ENCODE data around the gene WDPCP. TPM values are rescaled to one million over a fixed set of nuclear protein-coding genes. Genes with fewer than 3 reads are reported as not detected.
"Not testable (repeated sequence)": the region's sequence is repeated elsewhere in the genome, so short reads cannot be mapped to it uniquely, and the experiment has no call there.

Gene WDPCP
- total RNA-seq, 1 donor from 2014 or later: 5.3 TPM

DNA sequence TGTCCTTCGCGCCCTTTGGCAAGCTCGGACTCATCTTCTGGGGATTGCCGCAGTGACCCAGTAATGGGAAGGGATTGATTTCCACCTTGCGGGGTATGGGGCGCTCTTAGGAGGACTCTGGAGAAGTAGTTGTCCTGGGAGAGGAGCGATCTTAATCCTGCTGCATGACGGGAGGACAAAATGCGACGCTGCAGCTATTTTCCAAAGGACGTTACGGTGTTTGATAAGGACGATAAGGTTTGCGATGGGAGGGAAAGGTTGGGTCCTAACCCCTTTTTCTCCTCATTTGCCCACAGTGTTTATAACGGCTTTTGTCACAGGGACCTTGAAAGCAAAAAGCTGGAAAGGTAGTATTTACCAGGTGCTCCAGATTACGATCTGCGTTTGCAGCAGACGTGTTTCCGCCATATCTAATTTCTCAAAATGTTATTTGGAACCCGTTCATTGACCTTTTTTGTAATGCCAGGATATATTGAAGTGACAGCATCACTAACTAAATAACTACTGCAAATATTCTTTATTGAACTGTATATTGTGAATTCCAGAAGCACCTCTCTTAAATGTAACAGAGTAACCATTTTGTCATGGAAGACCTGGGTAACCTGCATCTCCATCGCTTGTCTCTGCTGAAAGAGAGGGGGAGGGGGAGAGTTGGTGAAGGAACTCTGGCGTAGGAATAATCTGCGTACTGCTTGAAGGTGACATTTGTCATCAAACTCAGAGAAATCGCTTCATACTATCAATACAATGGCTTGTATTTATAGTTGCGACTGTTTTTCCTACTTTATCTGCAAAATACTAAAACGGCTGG, 1.1 kb upstream of the WDPCP start:
- peak; percentile 4 for ATAC-seq

DNA sequence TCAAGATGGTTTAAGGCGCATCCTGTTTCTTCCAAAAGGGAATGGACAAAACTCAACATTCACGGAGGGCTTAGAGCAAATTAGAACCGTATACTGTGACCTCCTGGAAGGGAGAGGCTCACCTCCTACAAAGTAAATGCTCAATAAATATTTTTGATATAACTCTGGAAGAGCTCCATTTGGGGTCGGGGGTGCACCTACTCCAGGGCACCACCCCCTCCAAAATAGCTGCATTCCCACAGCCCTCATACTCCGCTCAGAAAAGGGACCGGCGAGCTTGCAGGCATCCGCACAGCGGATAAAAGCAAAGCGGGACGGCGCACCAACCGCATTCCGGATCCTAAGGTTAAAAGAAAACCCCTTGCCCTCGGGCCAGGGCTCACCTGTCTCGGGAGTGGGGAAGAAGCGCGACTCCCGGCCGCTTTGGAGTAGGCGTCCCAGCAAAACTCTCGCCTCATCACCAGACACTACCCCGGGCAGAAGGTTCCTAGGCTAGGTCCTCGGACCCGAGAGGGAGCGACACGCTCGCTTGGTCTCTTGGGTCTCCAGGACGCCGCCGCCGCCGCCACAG, 378 bp downstream of the WDPCP start:
- no peak for ATAC-seq

GRCh38 chr2:63582873-63583272, 5.4 kb downstream of the WDPCP start:
- ATAC-seq: no peak

- ATAC-seq: peak; percentile 62
Observed at GRCh38 chr2:63581298-63581961, 6.8 kb downstream of the WDPCP start.

DNA sequence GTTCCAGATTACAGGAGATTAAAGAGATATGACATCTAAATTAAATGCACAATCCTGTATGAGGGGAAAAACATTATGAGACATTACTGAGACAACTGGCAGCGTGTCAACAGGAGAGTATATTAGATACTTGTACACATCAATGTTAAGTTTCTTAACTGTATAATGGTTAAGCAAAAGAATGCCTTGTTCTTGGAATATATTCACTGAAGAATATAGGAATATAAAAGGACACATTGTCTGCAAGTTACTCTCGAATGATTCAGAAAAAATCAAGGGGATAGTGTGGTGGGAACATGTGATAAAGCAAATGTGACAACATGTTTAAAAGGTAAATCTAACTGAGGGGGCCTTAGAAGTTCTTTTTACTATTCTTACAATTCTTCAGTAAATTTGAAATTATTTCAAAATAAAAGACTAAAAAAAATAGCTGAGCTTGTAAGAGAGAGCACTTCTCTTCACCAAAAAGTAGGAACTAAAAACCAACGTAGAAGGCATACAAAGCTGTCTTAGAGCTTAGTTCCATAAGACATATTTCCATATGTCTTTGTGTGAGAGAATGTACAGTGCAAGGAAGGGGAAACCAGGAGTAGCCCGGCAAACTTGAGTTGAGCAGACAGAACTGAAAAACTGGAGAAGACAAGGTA, 7.5 kb downstream of the WDPCP start:
- ATAC-seq: no peak

DNA sequence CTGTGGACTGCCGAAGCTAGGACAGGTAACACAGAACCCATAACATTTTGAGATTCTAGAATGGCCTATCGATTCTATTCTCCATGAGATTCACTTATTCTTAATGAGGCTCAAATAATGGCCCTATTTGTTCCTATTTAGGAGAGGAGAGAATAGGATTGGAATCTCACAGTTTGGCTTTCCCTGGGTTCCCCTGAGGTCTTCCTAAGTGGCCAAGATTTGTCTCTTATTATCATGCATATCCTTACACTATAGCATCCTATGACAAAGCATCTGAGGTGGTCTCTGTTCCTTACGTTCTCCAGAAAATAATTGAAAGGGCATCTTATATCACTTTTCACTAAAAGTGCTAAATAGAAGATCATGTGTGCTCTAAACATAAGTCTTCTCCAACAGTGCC, 9.5 kb downstream of the WDPCP start:
- no peak for ATAC-seq

GRCh38 chr2:63576546-63576945, 11.7 kb downstream of the WDPCP start:
- no peak for ATAC-seq

GRCh38 chr2:63573726-63574345, 14.4 kb downstream of the WDPCP start:
- ATAC-seq: not testable (repeated sequence)

DNA sequence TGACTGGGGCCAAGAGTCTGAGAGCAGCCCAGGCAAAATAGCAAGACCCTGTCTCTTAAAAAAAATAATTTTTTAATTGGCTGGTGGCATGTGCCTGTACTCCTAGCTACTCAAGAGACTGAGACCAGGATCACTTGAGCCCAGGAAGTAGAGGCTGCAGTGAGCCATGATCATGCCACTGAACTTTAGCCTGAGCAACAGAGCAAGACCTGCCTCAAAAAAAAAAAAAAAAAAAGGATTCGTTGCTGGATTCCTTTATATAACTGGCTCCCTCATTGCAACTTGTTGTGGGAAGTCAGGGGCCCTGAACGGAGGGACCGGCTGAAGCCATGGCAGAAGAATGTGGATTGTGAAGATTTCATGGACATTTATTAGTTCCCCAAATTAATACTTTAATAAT, 15.3 kb downstream of the WDPCP start:
- not testable (repeated sequence) for ATAC-seq

DNA sequence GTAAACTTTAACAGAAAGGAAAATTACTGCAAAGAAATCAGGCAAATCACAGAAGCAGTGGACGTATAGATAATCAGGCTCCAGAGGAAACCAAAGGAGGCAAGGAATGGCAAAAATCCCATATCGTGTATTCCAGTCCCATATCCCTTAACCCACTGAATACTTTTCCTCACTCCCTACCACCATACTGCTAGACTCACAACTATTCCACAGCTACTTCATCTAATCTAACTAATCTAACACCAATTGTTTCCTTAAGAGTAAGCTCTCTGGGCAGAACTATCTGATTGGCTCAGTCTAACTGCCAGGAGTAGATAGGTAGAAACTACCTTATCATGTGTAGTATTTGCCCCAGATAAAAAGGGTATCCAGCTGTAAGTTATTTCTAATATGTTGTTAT, 16.3 kb downstream of the WDPCP start:
- no peak for ATAC-seq

- no peak for ATAC-seq
Observed at GRCh38 chr2:63571291-63571690, 17.0 kb downstream of the WDPCP start.

GRCh38 chr2:63569740-63570139, 18.5 kb downstream of the WDPCP start:
- ATAC-seq: no peak

DNA sequence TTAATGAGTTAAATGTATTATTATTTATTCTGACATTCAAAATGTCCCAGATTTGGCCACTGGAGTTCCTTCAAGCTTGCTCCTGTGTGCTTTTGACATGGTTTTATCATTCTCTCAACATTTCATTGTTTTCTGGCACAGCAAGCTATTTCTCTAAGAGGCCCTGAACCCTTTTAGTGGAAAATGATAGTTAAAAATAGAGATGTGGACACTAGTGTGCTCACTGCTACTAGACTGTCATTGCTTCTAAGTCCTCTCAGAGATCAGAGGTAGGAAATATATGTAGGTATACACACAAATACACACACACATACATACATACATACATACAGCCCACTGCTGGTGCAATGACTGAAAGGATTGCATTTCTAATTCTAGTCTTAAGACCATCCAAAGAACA, 25.5 kb downstream of the WDPCP start:
- ATAC-seq: no peak

DNA sequence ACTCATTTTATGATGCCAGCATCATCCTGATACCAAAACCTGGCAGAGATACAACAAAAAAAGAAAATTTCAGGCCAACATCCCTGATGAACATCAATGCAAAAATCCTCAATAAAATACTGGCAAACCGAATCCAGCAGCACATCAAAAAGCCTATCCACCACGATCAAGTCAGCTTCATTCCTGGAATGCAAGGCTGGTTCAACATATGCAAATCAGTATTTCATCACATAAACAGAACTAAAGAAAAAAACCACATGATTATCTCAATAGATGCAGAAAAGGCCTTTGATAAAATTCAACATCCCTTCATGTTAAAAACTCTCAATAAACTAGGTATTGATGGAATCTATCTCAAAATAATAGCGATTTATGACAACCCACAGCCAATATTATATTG, 29.4 kb downstream of the WDPCP start:
- ATAC-seq: not testable (repeated sequence)

- ATAC-seq: not testable (repeated sequence)
Observed at GRCh38 chr2:63557819-63558218, 30.5 kb downstream of the WDPCP start.

- ATAC-seq: no peak
Observed at GRCh38 chr2:63555931-63556330, 32.3 kb downstream of the WDPCP start.

DNA sequence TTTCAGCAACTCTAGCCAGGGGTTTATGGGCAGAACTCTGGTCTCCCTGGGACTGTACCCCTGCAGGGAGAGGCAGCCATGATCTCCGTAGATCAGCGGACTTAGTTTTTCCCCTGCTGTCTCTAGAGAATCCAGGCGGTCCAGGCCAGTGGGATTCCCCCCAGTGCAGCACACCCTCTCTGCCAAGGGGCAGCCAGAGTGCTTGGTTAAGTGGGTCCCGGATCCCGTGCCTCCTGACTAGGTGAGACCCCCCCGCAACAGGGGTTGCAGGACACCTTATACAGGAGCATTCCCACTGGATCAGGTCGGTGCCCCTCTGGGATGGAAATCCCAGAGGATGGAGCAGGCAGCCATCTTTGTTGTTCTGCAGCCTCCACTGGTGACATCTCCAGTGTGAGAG, 33.0 kb downstream of the WDPCP start:
- ATAC-seq: no peak

DNA sequence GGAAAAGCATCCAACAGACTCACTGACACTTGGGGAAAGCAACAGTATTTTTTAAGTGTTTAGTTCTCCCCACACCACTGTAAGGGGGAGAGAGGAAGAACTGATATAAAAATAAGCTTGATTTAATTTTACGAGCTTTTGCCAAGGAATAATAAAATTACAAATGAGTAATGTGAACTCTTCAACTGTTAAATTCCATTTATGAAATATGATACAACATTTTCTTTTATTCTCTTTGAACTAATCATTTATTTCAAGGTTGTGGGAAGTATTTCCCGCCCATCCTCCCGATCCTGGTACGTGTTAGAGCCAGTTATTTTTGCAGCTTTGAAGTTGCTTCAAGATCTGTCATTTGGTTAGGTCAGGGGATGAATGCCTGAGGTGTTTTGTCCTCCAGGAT, 35.2 kb downstream of the WDPCP start:
- ATAC-seq: no peak

GRCh38 chr2:63545023-63545422, 43.3 kb downstream of the WDPCP start:
- ATAC-seq: no peak

DNA sequence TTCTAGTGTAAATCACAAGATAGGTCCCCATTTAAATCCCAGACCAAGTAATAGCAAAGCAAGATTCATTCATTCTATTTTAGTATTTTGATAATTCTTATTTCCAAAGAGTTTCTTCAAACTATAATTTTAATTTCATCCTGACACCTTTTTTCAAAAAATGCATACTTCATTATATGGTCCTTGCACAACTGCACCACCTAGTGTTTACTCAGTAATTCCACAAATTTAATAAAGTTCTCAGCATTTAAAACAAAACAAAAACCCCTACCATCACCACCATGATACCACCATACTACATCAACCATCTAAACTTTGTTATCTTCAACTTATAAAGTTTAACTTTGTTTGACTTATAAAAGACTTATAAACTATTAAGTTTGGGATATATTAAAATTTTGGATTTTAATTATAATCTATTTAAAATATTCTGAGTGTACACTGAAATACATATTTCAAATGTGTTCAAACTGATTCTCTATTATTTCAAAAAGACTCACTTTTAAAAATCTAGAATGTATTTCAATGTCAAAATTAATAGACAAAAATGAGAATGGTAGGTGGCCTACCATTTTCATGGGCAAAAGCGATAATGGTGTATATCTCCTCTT, 44.2 kb downstream of the WDPCP start:
- no peak for ATAC-seq

DNA sequence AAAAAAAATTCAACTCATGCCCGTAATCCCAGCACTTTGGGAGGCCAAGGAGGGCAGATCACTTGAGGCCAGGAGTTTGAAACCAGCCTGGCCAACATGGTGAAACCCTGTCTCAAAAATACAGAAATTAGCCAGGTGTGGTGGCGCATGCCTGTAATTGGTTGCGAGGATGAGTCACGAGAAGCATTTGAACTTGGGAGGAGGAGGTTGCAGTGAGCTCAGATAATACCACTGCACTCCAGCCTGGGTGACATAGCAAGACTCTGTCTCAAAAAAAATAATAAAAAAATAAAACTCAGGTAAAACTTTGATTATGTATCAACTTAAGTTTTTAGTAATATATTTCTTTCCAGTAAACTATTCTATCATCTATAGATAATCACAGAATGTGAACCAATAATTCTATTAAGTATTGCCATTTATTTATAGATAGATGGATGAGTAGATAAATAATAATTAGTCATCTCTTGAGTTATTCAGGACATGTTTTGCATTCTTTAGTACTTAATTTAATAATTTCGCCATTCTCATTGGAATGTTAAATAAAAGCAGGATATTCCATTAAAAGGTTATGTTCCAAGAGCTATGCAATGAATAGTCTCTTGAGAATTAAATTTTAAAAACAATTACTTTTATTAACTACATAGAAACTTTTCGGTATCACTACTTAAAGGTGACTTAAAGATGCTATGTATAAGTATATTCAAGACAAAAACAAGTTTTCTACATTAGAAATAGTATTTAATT, 48.7 kb downstream of the WDPCP start:
- no peak for ATAC-seq

DNA sequence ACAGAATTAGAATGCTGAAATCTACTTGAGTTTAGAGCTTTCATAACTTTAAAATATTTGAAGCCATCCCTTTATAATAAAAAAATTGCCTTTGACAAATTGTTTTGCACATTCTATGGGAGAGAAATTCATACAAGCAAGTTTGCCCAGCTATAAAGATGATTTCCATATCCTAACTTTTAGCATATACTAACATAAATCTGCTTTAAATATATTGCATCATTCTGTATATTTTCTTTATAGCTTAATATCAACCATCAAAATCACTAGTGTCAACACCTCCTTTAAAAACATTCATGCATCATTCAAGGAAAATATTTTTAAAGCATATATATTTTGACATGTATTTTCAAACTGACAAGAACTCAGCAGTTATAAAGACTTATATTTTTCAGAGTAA, 49.9 kb downstream of the WDPCP start:
- no peak for ATAC-seq
